ENCODE results near the gene PTTG1IP.
A peak's percentile ranks its signal among the peaks of the same experiment; 100 is the strongest.

PTTG1IP gene

DNA sequence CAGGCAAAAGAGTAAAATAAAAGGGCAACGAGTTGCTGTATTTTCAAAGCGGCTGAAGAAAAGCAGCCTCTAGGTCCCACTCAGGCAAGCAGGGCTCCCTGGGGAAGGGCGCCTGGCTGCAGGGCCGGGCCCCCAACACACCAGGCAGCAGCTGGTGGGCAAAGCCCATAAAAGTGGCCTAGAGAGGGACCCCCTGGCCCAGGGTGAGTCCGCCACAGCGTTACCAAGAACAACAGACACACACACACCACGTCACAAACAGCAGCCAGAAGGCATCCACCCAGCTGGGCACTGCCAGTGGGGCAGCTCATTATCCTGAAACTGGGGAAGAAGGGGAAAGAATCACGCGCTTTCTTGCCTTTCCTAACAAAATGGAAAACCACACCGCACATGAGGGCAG, 60.3 kb downstream of the PTTG1IP start:
- no peak for DNase-seq (ENCODE audit: insufficient read length, low spot score)
- no peak for FAIRE-seq

DNA sequence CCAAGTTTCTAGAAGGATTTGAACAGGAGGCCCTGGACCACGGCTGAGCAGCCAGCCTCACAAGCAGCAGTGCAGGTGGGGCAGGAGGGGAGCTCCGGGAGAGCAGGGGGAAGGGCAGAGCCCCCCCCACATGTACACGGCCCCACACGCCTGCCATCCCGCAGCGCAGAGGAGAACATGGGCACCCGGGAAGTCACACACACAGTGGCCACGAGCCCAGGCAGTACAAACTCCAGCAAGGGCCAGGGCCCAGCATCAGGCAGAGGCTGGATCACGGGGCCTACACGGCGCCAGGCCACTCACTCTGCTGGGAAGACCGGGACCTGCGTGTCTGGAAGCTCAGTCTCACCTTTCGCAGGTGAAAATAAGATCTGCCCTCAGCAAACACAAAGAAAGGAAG, 60.9 kb downstream of the PTTG1IP start:
- DNase-seq (ENCODE audit: insufficient read length, low spot score), result no peak
- no peak for FAIRE-seq

DNA sequence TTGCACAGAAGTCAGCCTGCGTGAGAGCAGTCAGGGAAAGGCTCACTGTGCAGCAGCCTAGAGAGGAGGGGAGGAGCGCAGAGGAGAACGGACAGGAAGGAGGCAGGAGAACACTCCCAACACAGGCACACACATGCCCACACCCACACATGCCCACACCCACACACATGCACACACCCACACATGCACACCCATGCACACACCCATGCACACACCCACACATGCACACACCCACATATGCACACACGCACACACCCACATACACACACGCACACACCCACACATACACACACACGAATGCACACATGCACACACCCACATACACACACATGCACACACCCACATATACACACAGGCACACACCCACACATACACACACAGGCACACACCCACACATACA, 62.7 kb downstream of the PTTG1IP start:
- peak; percentile 96 for FAIRE-seq
- no peak for DNase-seq (ENCODE audit: insufficient read length, low spot score)

DNA sequence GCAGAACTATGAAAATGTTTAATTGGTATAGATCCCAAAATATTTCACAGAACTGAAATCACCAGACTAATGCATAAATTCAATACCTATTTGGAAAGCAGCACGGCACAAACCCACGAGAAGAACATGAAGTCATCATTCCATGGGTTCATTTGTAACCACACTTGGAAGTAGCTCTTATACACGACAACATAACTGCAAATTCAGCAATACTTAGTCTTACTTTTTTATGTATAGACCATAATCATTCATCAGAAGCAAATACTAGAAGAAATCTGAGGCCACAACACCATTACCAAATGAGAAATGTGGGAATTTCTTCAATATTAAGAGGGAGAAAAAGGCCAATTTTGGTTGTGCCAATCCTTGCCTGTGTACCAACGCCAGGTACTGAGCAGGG, 67.6 kb downstream of the PTTG1IP start:
- no peak for DNase-seq (ENCODE audit: insufficient read length, low spot score)
- FAIRE-seq, result no peak

DNA sequence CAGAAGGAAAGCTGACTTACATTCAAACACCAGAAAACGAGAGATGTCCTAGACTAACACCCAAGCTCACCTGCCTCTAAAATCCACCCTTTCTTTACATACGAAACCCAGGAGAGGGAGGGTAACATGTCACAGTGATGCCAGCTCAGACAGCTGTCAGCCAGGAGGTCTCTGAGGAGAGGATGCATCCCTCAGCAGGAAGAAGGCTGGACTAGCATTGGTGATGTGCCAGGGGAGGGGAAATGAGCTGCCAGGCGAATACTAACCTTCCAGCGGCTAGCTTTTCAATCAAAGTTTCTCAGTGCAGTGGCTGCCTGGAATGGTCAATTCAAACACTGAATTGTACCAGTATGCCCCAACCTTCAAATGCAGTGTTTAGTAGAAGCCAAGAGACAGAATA, 68.3 kb downstream of the PTTG1IP start:
- FAIRE-seq, result no peak
- DNase-seq (ENCODE audit: insufficient read length, low spot score), result no peak

DNA sequence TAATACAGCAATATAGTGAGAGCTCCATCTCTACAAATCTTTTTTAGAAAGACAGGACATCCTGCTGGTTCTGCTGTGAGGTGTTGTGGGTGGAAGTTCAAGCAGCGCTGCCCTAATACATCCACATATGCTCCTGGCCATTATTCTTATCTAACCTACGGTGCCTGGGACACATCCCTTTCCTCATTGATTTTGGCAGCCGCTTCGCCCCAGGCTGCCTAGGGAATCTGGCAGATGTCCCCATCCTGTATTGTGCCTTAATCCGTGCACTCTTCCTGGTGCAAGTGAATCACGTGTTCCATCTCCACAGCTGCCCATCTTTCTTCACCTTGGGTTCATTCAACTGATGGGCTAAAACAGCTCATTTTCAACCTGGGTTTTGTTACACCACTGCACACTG, 68.7 kb downstream of the PTTG1IP start:
- DNase-seq (ENCODE audit: insufficient read length, low spot score), result no peak
- FAIRE-seq, result no peak

DNA sequence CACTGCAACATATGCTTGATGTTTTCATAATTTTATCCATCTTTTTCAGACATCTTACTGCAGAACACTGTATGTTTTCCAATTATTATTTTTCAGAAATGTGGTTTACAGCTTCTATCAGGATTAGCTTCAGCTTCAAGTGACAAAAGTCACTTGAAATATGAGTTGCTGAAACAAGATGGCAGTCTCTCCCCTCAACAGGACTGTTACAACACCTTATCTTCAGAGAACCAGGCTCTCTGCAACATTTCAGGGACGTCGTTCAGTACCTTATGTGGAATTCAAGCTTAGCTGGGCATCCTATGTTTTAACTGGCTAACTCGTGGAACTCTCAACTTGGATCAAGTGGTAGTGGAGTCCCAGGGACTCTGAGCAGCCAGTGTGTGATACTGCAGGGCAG, 69.8 kb downstream of the PTTG1IP start:
- FAIRE-seq (no peak), DNase-seq (ENCODE audit: insufficient read length, low spot score) (no peak)

DNA sequence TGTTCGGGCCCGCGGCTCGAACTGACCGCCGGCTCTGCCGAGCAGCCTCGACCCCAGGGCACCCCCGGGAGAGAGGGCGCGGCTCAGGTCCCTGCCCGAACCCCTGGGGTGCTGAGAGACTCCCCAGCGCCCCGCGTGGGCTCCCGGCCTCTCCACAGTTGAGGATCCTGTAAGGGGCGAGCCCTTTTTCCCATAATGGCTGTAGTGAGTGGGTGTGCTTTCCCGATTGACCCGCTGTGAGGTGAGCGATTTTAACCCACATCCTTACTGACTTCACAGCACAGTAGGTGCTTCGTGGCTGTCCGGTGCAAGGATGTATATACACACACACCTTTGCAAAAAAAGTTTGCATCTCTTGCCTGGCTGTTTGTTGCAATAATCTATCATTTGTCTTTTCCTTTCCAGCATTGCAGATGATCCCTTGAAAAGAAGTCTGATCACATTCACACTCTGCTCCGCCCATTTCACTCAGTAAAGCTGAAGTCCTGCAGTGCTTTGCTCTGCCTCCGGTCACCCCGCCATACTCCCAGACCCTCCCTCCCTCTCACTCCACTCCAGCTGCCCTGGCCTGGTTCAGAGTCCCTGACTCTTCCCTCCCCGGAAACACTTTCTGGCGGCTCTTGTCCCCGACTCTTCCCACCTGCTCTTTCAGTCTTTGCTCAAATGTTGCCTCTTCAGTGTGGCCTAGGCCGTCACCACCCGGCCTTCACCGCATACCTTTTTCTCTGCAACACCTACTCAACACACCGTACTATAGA, 70.9 kb downstream of the PTTG1IP start:
- DNase-seq (ENCODE audit: insufficient read length, low spot score) (peak; percentile 21), FAIRE-seq (no peak)

DNA sequence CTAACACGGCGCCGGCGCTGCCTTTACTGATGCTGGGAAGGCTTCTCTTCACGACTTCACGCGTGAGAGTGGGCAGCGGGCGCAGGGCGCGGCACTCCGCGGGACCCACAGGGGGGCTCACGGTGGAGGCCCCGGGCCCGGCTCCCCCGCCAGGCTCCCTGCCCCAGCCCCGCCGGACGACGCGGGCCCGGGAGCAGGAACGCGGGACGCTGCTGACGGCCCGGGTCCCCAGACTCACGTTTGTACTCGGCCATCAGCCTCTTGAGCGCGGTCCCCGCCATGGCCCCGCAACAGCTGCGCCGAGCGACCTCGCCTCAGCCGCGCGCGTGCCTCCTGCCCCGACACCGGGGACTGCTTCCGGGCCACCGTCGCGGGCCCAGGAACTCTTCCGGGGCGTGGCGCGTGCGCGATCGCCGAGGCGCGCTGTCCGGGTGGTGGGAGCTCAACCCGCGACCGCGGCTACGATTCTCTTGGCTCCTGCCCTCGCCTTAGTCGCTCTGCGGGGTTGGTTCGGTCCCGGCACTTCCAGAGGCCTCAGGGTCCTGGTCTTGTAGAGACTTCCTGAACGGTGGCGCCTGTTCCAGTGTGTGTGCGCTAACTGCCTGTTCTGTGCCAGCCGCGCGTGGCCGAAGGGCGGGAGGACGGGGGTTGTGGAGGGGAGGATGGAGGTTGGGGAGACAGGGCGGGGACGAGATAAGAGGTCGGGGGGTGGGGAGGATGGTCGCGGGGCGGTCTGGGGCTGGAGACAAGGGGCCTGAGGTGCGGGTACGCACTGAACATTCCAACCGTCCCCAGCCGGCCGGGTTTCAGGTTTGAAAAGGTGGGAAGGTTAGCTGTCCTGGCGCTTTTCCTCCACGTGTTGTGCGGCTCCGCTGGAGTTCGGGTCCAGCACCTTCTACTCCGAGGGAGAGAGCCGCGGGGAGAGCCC, 71.8 kb downstream of the PTTG1IP start, which contains the start of gene UBE2G2:
Gene UBE2G2, minus strand, starts transcription at position 353 of the 928 bp plus-strand sequence. Its CDS starts 72 bp downstream, at position 281.
- FAIRE-seq, result no peak
- peak; percentile 93 for DNase-seq (ENCODE audit: insufficient read length, low spot score)

DNA sequence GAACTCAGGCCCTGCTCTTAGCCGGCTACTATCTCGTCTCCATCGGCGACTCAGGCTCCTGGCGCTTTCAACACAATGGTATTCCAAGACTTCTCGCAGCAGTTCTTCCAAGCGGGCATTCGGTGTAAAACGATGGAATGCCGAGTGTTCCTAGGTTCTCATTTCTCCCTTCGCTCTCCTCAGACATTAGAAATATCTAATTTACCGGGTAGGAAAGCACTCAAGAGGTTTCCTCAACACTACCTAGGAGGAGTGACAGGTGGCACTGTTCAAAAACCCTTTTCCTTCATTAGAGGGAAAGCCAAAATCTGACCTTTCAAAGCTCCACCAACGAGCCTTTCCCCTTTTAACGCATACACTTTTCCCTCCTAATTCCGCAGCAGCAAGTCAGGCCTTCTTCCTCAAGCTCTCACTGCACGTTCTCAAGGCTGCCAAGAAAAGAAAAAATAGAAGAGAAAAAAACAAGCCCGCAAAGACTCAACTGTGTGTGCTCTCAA, 72.5 kb downstream of the PTTG1IP start:
- FAIRE-seq, result no peak
- peak; percentile 60 for DNase-seq (ENCODE audit: insufficient read length, low spot score)

DNA sequence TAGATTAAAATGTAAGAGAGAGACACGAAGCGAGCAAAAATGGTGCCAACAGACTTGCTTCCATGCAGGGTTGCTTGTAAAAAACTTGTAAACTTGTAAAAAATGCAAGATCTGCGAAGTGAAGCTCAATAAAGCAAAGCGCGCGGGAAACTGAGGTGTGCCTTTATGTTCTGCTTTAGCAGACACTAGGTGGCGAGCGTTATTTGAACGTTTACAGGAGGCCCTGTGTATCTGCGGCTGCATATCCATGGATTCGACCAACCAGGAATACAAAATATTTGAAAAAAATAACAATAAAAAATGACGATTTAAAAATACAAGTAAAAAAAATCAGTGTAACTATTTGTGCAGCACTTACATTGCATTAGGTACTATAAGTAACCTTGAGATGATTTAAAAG, 73.4 kb downstream of the PTTG1IP start:
- DNase-seq (ENCODE audit: insufficient read length, low spot score) (no peak), FAIRE-seq (no peak)

DNA sequence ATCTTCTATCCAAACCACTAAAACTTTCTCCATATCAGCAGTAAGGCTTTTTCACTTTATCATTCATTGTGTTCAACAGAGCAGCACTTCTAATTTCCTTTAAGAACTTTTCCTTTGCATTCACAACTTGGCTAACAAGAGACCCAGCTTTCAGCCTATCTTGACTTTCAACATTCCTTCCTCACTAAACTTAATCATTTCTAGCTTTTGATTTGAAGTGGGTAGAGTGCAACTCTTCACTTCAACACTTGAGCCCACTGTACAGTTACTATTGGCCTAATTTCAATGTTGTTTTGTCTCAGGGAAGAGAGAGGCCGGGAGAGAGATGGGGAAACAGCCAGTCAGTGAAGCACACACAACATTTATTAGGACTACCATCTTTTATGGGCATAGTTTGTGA, 73.8 kb downstream of the PTTG1IP start:
- DNase-seq (ENCODE audit: insufficient read length, low spot score) (no peak), FAIRE-seq (no peak)
